Neural cell (in vitro differentiated cells): ENCODE results near the gene CLDN7. TPM values are rescaled to one million over a fixed set of nuclear protein-coding genes. Genes with fewer than 3 reads are reported as not detected.

Experiments
- H2AFZ ChIP-seq: fragments of 200-600, 300-800 bp; sonication (generic), shearing (Covaris generic); 2 replicates; pipeline ENCODE4 v1.6.0; 2014; ENCODE audit warnings: low read depth, mild to moderate bottlenecking, antibody characterized with exemption, low read length, moderate library complexity
- H3F3A ChIP-seq: fragments of 200-600 bp; shearing (Covaris generic); 2 replicates; pipeline ENCODE4 v1.6.1; 2016; ENCODE audit warnings: mild to moderate bottlenecking, moderate library complexity, mixed read lengths, antibody characterized with exemption, low read length; ENCODE audit not compliant: insufficient read depth, poor library complexity, severe bottlenecking
- H3K27ac ChIP-seq: fragments of 200-600, 300-800 bp; sonication (generic), shearing (Covaris generic); 2 replicates; pipeline ENCODE4 v1.5.1; 2014; ENCODE audit warnings: mild to moderate bottlenecking, low read length, moderate library complexity
- H3K27me3 ChIP-seq: fragments of 300-800, 200-600 bp; sonication (generic), shearing (Covaris generic); 2 replicates; pipeline ENCODE4 v1.6.0; 2014; ENCODE audit warnings: mild to moderate bottlenecking, low read depth, low read length, moderate library complexity; ENCODE audit not compliant: insufficient read depth
- H3K36me3 ChIP-seq: fragments of 300-800, 200-600 bp; sonication (generic), shearing (Covaris generic); 2 replicates; pipeline ENCODE4 v1.5.1; 2014; ENCODE audit warnings: mild to moderate bottlenecking, antibody characterized with exemption, low read length, moderate library complexity; ENCODE audit not compliant: insufficient read depth
- H3K4me2 ChIP-seq: fragments of 300-800, 200-600 bp; sonication (generic), shearing (Covaris generic); 2 replicates; pipeline ENCODE4 v1.6.0; 2014; ENCODE audit warnings: mild to moderate bottlenecking, low read length
- H3K4me3 ChIP-seq: fragments of 300-800, 200-600 bp; sonication (generic), shearing (Covaris generic); 2 replicates; pipeline ENCODE4 v1.5.1; 2014; ENCODE audit warnings: mild to moderate bottlenecking, low read length, moderate library complexity
- H3K79me2 ChIP-seq: fragments of 200-600 bp; shearing (Covaris generic); replicated peaks from 2 replicates; pipeline ENCODE4 v1.6.0; 2014; ENCODE audit warnings: mild to moderate bottlenecking, low read length, moderate library complexity; ENCODE audit not compliant: insufficient read depth
- H3K9ac ChIP-seq: fragments of 300-800, 200-600 bp; sonication (generic), shearing (Covaris generic); 2 replicates; pipeline ENCODE4 v1.6.1; 2016; ENCODE audit warnings: mild to moderate bottlenecking, low read length, mixed read lengths
- H3K9me2 ChIP-seq: fragments of 200-600 bp; shearing (Covaris generic); 2 replicates; pipeline ENCODE4 v1.6.1; 2016; ENCODE audit warnings: mild to moderate bottlenecking, low read length, mixed read lengths; ENCODE audit not compliant: insufficient read depth
- H3K9me3 ChIP-seq: fragments of 200-600, 300-800 bp; sonication (generic), shearing (Covaris generic); 2 replicates; pipeline ENCODE4 v1.6.1; 2016; ENCODE audit warnings: mild to moderate bottlenecking, mixed run types, low read length, moderate library complexity, mixed read lengths
- H4K20me1 ChIP-seq: fragments of 200-600 bp; shearing (Covaris generic); 2 replicates; pipeline ENCODE4 v1.6.1; 2016; ENCODE audit warnings: mild to moderate bottlenecking, mixed run types; ENCODE audit not compliant: insufficient read depth
- EP300 ChIP-seq: fragments of 450-650 bp; conservative IDR thresholded peaks from 2 replicates; pipeline ENCODE4 v1.6.1; 2014; ENCODE audit warnings: antibody characterized with exemption, mild to moderate bottlenecking, moderate library complexity; ENCODE audit not compliant: poor library complexity, severe bottlenecking
- EZH2 ChIP-seq: fragments of 200-600, 300-800 bp; shearing (Covaris generic), sonication (generic); IDR thresholded peaks from 2 replicates; pipeline ENCODE4 v1.6.1; 2014; ENCODE audit warnings: antibody characterized with exemption, low read length, borderline replicate concordance, mild to moderate bottlenecking; ENCODE audit not compliant: insufficient read depth, poor library complexity, severe bottlenecking
- MXI1 ChIP-seq: fragments of 450-650 bp; conservative IDR thresholded peaks from 2 replicates; pipeline ENCODE4 v1.6.1; 2014; ENCODE audit warnings: antibody characterized with exemption, mild to moderate bottlenecking; ENCODE audit not compliant: poor library complexity, severe bottlenecking
- POLR2AphosphoS5 ChIP-seq: IDR thresholded peaks from 2 replicates; pipeline ENCODE4 v1.6.1; 2012
- RAD21 ChIP-seq: fragments of 450-650 bp; conservative IDR thresholded peaks from 2 replicates; pipeline ENCODE4 v1.6.1; 2014; ENCODE audit warnings: antibody characterized with exemption, mild to moderate bottlenecking, moderate library complexity
- SMC3 ChIP-seq: fragments of 450-650 bp; conservative IDR thresholded peaks from 2 replicates; pipeline ENCODE4 v1.6.1; 2014; ENCODE audit warnings: antibody characterized with exemption, mild to moderate bottlenecking, moderate library complexity; ENCODE audit not compliant: poor library complexity
- TAF1 ChIP-seq: IDR thresholded peaks from 2 replicates; pipeline ENCODE4 v1.6.1; 2012; ENCODE audit warnings: low read depth
- polyA plus RNA-seq: library from polyadenylated mRNA; depleted of rRNA; stranded (reverse); fragments of >200 nt; gene quantifications from 2 replicates; pipeline ENCODE4 v1.2.3, GENCODE V29; 2014
- TF ChIP-seq, protein P1 (sequence below): fragments of 450-650 bp; IDR thresholded peaks from 2 replicates; pipeline ENCODE4 v1.5.1; 2014; ENCODE audit warnings: antibody characterized with exemption, mild to moderate bottlenecking, moderate library complexity; ENCODE audit not compliant: poor library complexity, severe bottlenecking
- TF ChIP-seq, protein P2 (sequence below): IDR thresholded peaks from 2 replicates; pipeline ENCODE4 v1.6.1; 2012; ENCODE audit warnings: borderline replicate concordance

The CLDN7 gene
- polyA plus RNA-seq, 1 donor from 2014 or later = 0.27 TPM

DNA sequence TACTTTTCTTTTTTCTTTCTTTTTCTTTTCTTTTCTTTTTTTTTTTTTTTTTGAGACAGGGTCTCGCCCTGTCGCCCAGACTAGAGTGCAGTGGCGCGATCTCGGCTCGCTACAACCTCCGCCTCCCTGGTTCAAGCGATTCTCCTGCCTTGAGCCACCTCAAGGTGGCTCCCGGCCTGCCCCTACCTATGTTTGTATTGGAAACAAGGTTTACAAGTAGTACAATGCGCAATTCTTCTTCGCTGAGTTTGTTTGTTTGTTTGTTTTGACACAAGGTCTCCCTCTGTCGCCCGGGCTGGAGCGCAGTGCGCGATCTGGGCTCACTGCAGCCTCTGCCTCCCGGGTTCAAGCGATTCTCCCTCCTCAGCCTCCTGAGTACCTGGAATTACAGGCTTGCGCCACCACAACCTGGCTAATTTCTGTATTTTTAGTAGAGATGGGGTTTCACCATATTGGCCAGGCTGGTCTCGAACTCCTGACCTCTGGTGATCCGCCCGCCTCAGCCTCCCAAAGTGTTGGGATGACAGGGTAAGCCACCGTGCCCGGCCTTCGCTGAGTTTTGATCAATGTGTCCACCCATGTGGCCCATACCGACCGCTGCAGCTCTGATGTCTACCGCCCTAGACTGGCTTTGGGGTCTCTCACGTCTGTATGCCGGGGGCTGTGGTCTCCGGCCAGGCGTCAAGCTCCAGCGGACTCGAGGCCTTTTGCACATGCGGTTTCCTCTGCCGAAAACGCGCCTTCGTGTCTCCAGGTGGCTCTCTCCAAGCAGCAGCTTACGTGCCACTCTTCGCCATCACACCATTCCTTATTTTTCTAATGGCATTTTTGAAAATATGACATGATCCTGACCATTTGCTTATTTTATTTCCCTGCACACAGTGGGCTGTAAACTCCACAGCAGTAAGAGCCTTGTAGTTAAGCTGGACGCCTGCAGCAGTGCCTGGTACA, 33.2 kb upstream of the CLDN7 start:
- no peaks in the 10 kb centered on the region for H3K36me3 ChIP-seq
- H2AFZ ChIP-seq = no peak overlapping the region
- no peaks in the 10 kb centered on the region for H3K79me2 ChIP-seq
- no peak overlapping the region for H3K4me2 ChIP-seq
- H3K27ac ChIP-seq = no peak overlapping the region
- no peak overlapping the region for H3K9ac ChIP-seq
- H3K27me3 ChIP-seq = peaks cover 49% of the 10 kb centered on the region
- no peak for TF ChIP-seq SMC3
- TF ChIP-seq, protein P1, sequence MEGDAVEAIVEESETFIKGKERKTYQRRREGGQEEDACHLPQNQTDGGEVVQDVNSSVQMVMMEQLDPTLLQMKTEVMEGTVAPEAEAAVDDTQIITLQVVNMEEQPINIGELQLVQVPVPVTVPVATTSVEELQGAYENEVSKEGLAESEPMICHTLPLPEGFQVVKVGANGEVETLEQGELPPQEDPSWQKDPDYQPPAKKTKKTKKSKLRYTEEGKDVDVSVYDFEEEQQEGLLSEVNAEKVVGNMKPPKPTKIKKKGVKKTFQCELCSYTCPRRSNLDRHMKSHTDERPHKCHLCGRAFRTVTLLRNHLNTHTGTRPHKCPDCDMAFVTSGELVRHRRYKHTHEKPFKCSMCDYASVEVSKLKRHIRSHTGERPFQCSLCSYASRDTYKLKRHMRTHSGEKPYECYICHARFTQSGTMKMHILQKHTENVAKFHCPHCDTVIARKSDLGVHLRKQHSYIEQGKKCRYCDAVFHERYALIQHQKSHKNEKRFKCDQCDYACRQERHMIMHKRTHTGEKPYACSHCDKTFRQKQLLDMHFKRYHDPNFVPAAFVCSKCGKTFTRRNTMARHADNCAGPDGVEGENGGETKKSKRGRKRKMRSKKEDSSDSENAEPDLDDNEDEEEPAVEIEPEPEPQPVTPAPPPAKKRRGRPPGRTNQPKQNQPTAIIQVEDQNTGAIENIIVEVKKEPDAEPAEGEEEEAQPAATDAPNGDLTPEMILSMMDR = no peak
- no peak for TF ChIP-seq RAD21
- TF ChIP-seq, protein P2, sequence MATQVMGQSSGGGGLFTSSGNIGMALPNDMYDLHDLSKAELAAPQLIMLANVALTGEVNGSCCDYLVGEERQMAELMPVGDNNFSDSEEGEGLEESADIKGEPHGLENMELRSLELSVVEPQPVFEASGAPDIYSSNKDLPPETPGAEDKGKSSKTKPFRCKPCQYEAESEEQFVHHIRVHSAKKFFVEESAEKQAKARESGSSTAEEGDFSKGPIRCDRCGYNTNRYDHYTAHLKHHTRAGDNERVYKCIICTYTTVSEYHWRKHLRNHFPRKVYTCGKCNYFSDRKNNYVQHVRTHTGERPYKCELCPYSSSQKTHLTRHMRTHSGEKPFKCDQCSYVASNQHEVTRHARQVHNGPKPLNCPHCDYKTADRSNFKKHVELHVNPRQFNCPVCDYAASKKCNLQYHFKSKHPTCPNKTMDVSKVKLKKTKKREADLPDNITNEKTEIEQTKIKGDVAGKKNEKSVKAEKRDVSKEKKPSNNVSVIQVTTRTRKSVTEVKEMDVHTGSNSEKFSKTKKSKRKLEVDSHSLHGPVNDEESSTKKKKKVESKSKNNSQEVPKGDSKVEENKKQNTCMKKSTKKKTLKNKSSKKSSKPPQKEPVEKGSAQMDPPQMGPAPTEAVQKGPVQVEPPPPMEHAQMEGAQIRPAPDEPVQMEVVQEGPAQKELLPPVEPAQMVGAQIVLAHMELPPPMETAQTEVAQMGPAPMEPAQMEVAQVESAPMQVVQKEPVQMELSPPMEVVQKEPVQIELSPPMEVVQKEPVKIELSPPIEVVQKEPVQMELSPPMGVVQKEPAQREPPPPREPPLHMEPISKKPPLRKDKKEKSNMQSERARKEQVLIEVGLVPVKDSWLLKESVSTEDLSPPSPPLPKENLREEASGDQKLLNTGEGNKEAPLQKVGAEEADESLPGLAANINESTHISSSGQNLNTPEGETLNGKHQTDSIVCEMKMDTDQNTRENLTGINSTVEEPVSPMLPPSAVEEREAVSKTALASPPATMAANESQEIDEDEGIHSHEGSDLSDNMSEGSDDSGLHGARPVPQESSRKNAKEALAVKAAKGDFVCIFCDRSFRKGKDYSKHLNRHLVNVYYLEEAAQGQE = no peak
- no peak for TF ChIP-seq MXI1
- no peak for TF ChIP-seq EZH2
- TF ChIP-seq EP300 = no peak
- TF ChIP-seq POLR2AphosphoS5 = no peak
- TF ChIP-seq TAF1 = no peak
- no peaks in the 10 kb centered on the region for H3K9me2 ChIP-seq
- H4K20me1 ChIP-seq = no peaks in the 10 kb centered on the region
- no peaks in the 10 kb centered on the region for H3F3A ChIP-seq
- no peaks in the 10 kb centered on the region for H3K9me3 ChIP-seq
- peak overlapping the region; percentile 66 for H3K4me3 ChIP-seq

DNA sequence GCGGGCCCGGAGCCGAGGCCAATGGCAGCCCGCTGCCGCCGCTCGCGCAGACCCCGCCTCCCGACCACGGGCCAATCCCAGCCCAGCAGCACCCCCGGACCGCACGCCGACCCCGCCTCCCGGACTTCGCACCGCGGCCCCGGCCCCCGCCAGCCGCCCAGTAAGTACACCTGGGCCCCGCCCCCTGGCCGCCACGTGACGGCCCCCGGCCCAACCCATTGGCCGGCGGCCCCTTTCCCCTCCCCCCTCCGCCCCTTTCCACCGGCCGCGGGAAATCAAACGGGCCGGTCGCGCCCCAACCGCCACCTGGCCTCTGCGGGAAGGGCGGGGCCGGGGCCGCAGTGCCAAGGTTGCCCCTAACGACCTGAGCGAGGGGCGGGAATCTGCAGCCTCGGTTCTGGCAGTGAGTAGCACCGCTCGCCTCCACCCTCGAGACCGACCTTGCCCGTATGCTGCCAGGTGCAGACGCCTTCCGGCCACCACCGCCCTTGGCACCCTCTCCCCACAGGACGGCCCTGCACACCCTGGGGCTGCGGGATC, 32.4 kb upstream of the CLDN7 start, which contains the start of gene YBX2:
Gene YBX2 (minus strand): TSS at position 26 of the 540 bp plus-strand sequence. CDS start 139 bp downstream, outside the sequence.
- Histone ChIP-seq H3K4me3 (peak within 1 kb of the TSS; percentile 66), H3K9ac (no peak within 1 kb of the TSS), H3F3A (no peaks in the 10 kb centered on the region), H3K9me2 (no peaks in the 10 kb centered on the region), H3K27ac (no peak within 1 kb of the TSS), H3K9me3 (no peaks in the 10 kb centered on the region), H3K36me3 (no peaks in the 10 kb centered on the region), H4K20me1 (no peaks in the 10 kb centered on the region), H3K79me2 (no peaks in the 10 kb centered on the region), H3K27me3 (peaks cover 49% of the 10 kb centered on the region), H2AFZ (no peak within 1 kb of the TSS), H3K4me2 (no peak within 1 kb of the TSS)
- TF ChIP-seq TAF1 = no peak
- peak; percentile 32 for TF ChIP-seq MXI1
